Sigmoid colon (tissue), 4 donors: ENCODE measurements around the gene ATG9B.

Experiments
- POLR2A ChIP-seq, 2 donors: fragments of 450-650 bp; IDR thresholded peaks; one replicate each; pipeline ENCODE4 v1.6.1; 2016; ENCODE audit warnings: antibody characterized with exemption in 2 of 2, mild to moderate bottlenecking in 2 of 2, moderate library complexity in 2 of 2
- POLR2AphosphoS5 ChIP-seq, 4 donors: sonication (generic); formaldehyde crosslinking; IDR thresholded peaks; one replicate each; pipeline ENCODE4 v1.6.1; 2017; ENCODE audit warnings: antibody characterized with exemption in 4 of 4
- TF ChIP-seq, protein P1 (sequence below), 4 experiments: fragments of 450-650 bp in 3 of 4; fragments of 200-600 bp in 1 of 4; IDR thresholded peaks; one replicate each; pipeline ENCODE4 v1.5.1; 2016 to 2019; ENCODE audit warnings: antibody characterized with exemption in 4 of 4, mild to moderate bottlenecking in 3 of 4, moderate library complexity in 2 of 4

DNA sequence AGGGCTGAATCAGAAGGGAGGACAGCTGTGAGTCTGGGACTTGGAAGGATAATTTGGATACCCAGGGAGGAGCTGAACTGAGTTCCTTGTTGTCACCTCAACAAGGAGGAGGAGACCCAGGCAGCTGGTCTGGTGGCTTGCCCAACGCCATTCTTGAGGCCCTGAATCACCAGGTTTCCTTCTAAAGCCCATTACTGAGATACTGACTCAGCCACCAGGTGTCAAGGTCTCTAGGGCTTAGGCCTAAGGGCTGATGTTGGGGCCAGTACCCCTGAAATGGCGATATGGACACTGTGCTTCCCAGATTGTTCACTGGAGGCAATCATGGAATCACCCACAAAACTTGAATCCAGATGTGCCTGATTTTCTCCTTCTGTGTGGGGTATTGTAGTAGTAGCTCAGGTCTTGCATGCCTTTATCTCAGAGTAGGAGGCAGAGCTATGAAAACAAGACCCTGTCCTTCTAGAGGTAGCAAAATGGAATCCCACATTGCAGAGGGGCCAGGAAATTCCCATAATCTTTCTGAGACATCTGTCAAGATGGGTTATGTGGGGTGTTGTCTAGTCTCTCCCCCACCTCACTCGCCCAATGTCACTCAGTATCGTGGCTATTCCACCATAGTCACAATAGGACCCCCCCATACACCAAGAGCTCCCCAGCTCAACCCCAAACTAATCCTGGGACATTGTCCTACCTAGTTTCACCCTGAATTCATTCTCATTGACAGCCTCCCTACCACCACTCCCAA, 1.8 kb upstream of the ATG9B start:
- no peak for TF ChIP-seq POLR2A (IDR thresholded peaks at IDR 0.05)
- no peak for TF ChIP-seq POLR2AphosphoS5 (IDR thresholded peaks at IDR 0.05)
- TF ChIP-seq, protein P1, sequence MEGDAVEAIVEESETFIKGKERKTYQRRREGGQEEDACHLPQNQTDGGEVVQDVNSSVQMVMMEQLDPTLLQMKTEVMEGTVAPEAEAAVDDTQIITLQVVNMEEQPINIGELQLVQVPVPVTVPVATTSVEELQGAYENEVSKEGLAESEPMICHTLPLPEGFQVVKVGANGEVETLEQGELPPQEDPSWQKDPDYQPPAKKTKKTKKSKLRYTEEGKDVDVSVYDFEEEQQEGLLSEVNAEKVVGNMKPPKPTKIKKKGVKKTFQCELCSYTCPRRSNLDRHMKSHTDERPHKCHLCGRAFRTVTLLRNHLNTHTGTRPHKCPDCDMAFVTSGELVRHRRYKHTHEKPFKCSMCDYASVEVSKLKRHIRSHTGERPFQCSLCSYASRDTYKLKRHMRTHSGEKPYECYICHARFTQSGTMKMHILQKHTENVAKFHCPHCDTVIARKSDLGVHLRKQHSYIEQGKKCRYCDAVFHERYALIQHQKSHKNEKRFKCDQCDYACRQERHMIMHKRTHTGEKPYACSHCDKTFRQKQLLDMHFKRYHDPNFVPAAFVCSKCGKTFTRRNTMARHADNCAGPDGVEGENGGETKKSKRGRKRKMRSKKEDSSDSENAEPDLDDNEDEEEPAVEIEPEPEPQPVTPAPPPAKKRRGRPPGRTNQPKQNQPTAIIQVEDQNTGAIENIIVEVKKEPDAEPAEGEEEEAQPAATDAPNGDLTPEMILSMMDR (IDR thresholded peaks at IDR 0.05): no peak
